ENCODE measurements around the gene SLC37A1.

GRCh38 chr21:42615924-42616323 lies 102.3 kb downstream of the SLC37A1 start:
- no peak for TF ChIP-seq POLR2A (IDR thresholded peaks at IDR 0.05; ENCODE audit: low read length)
- no peak for TF ChIP-seq GATA1 (IDR thresholded peaks at IDR 0.05; ENCODE audit: low read depth, low read length)

All from erythroblast (primary cell).